K562 (cell line): ENCODE results near the gene DCST1. TPM values are rescaled to one million over a fixed set of nuclear protein-coding genes. Genes with fewer than 3 reads are reported as not detected.

Source experiments
- E2F6 ChIP-seq, 2 experiments: IDR thresholded peaks; 2 replicates each; pipeline ENCODE4 v1.6.1; 2011; ENCODE audit warnings: borderline replicate concordance in 1 of 2, control low read depth in 1 of 2, low read depth in 1 of 2, low read length in 1 of 2, mild to moderate bottlenecking in 1 of 2, mixed read lengths in 1 of 2, moderate library complexity in 1 of 2; ENCODE audit not compliant: insufficient read depth in 1 of 2, insufficient read length in 1 of 2, poor library complexity in 1 of 2, severe bottlenecking in 1 of 2; ENCODE audit errors: extremely low read depth in 1 of 2
- ETV6 ChIP-seq, 3 experiments: fragments of 150-350 bp in 1 of 3; sonication (generic) in 1 of 3; formaldehyde crosslinking in 1 of 3; IDR thresholded peaks; 2 replicates each; pipeline versions ENCODE4 v1.6.1 to v1.8.0; 2014 to 2022; ENCODE audit warnings: borderline replicate concordance in 2 of 3, low read depth in 2 of 3, antibody characterized with exemption in 1 of 3, low read length in 1 of 3, mild to moderate bottlenecking in 1 of 3, missing genetic modification reagents in 1 of 3
- FOSL1 ChIP-seq: fragments of 200-800 bp; sonication (Bioruptor generic); conservative IDR thresholded peaks from 2 replicates; pipeline ENCODE4 v1.6.1; 2016; ENCODE audit warnings: missing genetic modification characterization, missing compliant biosample characterization
- HNRNPLL ChIP-seq: fragments of 200-400 bp; formaldehyde crosslinking; IDR thresholded peaks from 2 replicates; pipeline ENCODE4 v1.6.1; 2017; ENCODE audit warnings: low read length, low read depth, mild to moderate bottlenecking; ENCODE audit not compliant: poor library complexity, severe bottlenecking
- POLR2A ChIP-seq: fragments of 450-650 bp; conservative IDR thresholded peaks from 2 replicates; pipeline ENCODE4 v1.6.1; 2016
- SMAD4 ChIP-seq: fragments of 250-450 bp; sonication (Bioruptor Pico); conservative IDR thresholded peaks from 2 replicates; pipeline ENCODE4 v1.8.0; 2021; ENCODE audit warnings: inconsistent platforms, mild to moderate bottlenecking, moderate library complexity
- SREBF2 ChIP-seq: sonication (generic); formaldehyde crosslinking; IDR thresholded peaks from 2 replicates; pipeline ENCODE4 v1.4.0; 2020; ENCODE audit warnings: mild to moderate bottlenecking, missing genetic modification reagents
- TBP ChIP-seq: optimal IDR thresholded peaks from 2 replicates; pipeline ENCODE3; 2011; ENCODE audit warnings: low read depth, low read length, improper control_type of control experiment
- ZBTB2 ChIP-seq: fragments of 450-650 bp; IDR thresholded peaks from 2 replicates; pipeline ENCODE4 v1.6.1; 2016; ENCODE audit warnings: antibody characterized with exemption
- ZNF12 ChIP-seq: sonication (generic); formaldehyde crosslinking; IDR thresholded peaks from 2 replicates; pipeline ENCODE4 v1.4.0; 2020; ENCODE audit warnings: mild to moderate bottlenecking, missing genetic modification reagents
- polyA plus RNA-seq, 8 experiments: library from polyadenylated mRNA; depleted of rRNA in 4 of 8; stranded (reverse) in 5 of 8; unstranded in 3 of 8; fragments of >200 nt; fragmentation: Nextera tagmentation in 2 of 8; fragmentation: Illumina TruSeq in 1 of 8; extraction: Ambion mirVana in 2 of 8; extraction: Trizol in 1 of 8; gene quantifications; 2 replicates each; pipeline versions ENCODE4 v1.2.1 to v1.2.3, GENCODE V29; 2011 to 2014; ENCODE audit warnings: inconsistent platforms in 1 of 8, missing spikeins in 1 of 8
- total RNA-seq, 7 experiments: library from RNA; depleted of rRNA in 6 of 7; stranded (reverse); fragments of >200 nt in 6 of 7; fragmentation: Illumina TruSeq in 2 of 7; extraction: Trizol in 2 of 7; gene quantifications; 2 replicates each; pipeline versions ENCODE4 v1.2.1 to v1.2.3, GENCODE V29; 2011 to 2021; ENCODE audit warnings: low replicate concordance in 1 of 7
- TF ChIP-seq, protein P1 (sequence below): fragments of 250-450 bp; sonication (Bioruptor Pico); IDR thresholded peaks from 2 replicates; pipeline ENCODE4 v1.9.0; 2021; ENCODE audit warnings: mild to moderate bottlenecking
- TF ChIP-seq, protein P2 (sequence below): fragments of 250-450 bp; sonication (Bioruptor Pico); IDR thresholded peaks from 2 replicates; pipeline ENCODE4 v1.5.0; 2020; ENCODE audit warnings: mild to moderate bottlenecking, borderline replicate concordance

Gene DCST1
- total and polyA plus RNA-seq, 9 of the 15 experiments (the other 6 are each of a cell fraction or from before 2014, with no cell fraction given): not detected

GRCh38 chr1:155070721-155071569 lies 37.3 kb downstream of the DCST1 start (continued):
- TF ChIP-seq SMAD4: peak; percentile 78; the same call in 1 of the 2 replicates
- 0 out of 2 replicates have a peak, but pooled peaks have one; percentile 6 for TF ChIP-seq SREBF2 (CRISPR knock-in tag)
- TF ChIP-seq, protein P1, sequence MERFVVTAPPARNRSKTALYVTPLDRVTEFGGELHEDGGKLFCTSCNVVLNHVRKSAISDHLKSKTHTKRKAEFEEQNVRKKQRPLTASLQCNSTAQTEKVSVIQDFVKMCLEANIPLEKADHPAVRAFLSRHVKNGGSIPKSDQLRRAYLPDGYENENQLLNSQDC (CRISPR knock-in tag): no peak
- no peak for TF ChIP-seq ETV6 (IDR thresholded peaks at IDR 0.05; ENCODE audit: borderline replicate concordance in 1 of 2, low read depth in 2 of 2, low read length in 1 of 2)
- TF ChIP-seq ETV6 (CRISPR knock-in tag; IDR thresholded peaks at IDR 0.05; ENCODE audit: borderline replicate concordance): peak; percentile 17; the same call in 1 of the 2 replicates
- peak; percentile 69 to 87 for TF ChIP-seq E2F6 (IDR thresholded peaks at IDR 0.05; ENCODE audit: borderline replicate concordance in 1 of 2, extremely low read depth in 1 of 2, insufficient read depth in 1 of 2, insufficient read length in 1 of 2, low read depth in 1 of 2, low read length in 1 of 2, poor library complexity in 1 of 2, severe bottlenecking in 1 of 2)
- TF ChIP-seq HNRNPLL: peak; percentile 95
- peak; percentile 49 for TF ChIP-seq TBP
- TF ChIP-seq ZNF12 (CRISPR knock-in tag): 0 out of 2 replicates have a peak, but pooled peaks have one; percentile 37
- TF ChIP-seq, protein P2, sequence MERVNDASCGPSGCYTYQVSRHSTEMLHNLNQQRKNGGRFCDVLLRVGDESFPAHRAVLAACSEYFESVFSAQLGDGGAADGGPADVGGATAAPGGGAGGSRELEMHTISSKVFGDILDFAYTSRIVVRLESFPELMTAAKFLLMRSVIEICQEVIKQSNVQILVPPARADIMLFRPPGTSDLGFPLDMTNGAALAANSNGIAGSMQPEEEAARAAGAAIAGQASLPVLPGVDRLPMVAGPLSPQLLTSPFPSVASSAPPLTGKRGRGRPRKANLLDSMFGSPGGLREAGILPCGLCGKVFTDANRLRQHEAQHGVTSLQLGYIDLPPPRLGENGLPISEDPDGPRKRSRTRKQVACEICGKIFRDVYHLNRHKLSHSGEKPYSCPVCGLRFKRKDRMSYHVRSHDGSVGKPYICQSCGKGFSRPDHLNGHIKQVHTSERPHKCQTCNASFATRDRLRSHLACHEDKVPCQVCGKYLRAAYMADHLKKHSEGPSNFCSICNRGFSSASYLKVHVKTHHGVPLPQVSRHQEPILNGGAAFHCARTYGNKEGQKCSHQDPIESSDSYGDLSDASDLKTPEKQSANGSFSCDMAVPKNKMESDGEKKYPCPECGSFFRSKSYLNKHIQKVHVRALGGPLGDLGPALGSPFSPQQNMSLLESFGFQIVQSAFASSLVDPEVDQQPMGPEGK: no peak
- TF ChIP-seq POLR2A: peak; percentile 40; the same call in 1 of the 2 replicates
- TF ChIP-seq ZBTB2: peak; percentile 19; the same call in 1 of the 2 replicates
- 0 out of 2 replicates have a peak, but pooled peaks have one; percentile 21 for TF ChIP-seq FOSL1 (tag)
